OCI-LY1 (cell line): Measurements from ENCODE around the gene MTHFSD.

Experiments used
- H2AFZ ChIP-seq: fragments of 200-600 bp; sonication (generic), shearing (Covaris generic); 2 replicates; pipeline ENCODE4 v1.6.0; 2014; ENCODE audit warnings: antibody characterized with exemption, mild to moderate bottlenecking, low read length
- H3F3A ChIP-seq: fragments of 200-600 bp; sonication (generic), shearing (Covaris generic); 2 replicates; pipeline ENCODE4 v1.6.0; 2014; ENCODE audit warnings: mild to moderate bottlenecking, antibody characterized with exemption, low read length, moderate library complexity; ENCODE audit not compliant: insufficient read depth
- H3K27ac ChIP-seq: fragments of 200-600 bp; sonication (generic); 2 replicates; pipeline ENCODE4 v1.5.1; 2014; ENCODE audit warnings: low read length, mixed run types, mild to moderate bottlenecking, low read depth; ENCODE audit not compliant: poor library complexity, severe bottlenecking
- H3K27me3 ChIP-seq: fragments of 200-600 bp; sonication (generic); 2 replicates; pipeline ENCODE4 v1.6.0; 2014; ENCODE audit warnings: antibody characterized with exemption, mild to moderate bottlenecking, low read length, moderate library complexity; ENCODE audit not compliant: insufficient read depth
- H3K36me3 ChIP-seq: fragments of 200-600 bp; sonication (generic); 2 replicates; pipeline ENCODE4 v1.6.1; 2014; ENCODE audit warnings: mild to moderate bottlenecking, antibody characterized with exemption, low read length, moderate library complexity, mixed read lengths; ENCODE audit not compliant: insufficient read depth
- H3K4me1 ChIP-seq: fragments of 200-600 bp; sonication (generic); 2 replicates; pipeline ENCODE4 v1.5.1; 2014; ENCODE audit warnings: mild to moderate bottlenecking, low read length, moderate library complexity; ENCODE audit not compliant: insufficient read depth, severe bottlenecking
- H3K4me2 ChIP-seq: fragments of 200-600 bp; sonication (generic), shearing (Covaris generic); 2 replicates; pipeline ENCODE4 v1.6.1; 2014; ENCODE audit warnings: low read length
- H3K4me3 ChIP-seq: fragments of 200-600 bp; sonication (generic); 2 replicates; pipeline ENCODE4 v1.5.1; 2014; ENCODE audit warnings: low read length, low read depth, mild to moderate bottlenecking, mixed read lengths; ENCODE audit not compliant: poor library complexity, severe bottlenecking
- H3K79me2 ChIP-seq: fragments of 200-600 bp; shearing (Covaris generic); 2 replicates; pipeline ENCODE4 v1.6.1; 2016; ENCODE audit warnings: mixed run types, low read length, mixed read lengths; ENCODE audit not compliant: insufficient read depth
- H3K9ac ChIP-seq: fragments of 200-600 bp; sonication (generic), shearing (Covaris generic); 2 replicates; pipeline ENCODE4 v1.6.1; 2014; ENCODE audit warnings: mild to moderate bottlenecking, low read length, mixed read lengths
- H3K9me2 ChIP-seq: fragments of 200-600 bp; sonication (generic), shearing (Covaris generic); 2 replicates; pipeline ENCODE4 v1.6.1; 2014; ENCODE audit warnings: low read depth, mild to moderate bottlenecking, low read length, mixed read lengths
- H3K9me3 ChIP-seq: fragments of 200-600 bp; shearing (Covaris generic); 2 replicates; pipeline ENCODE4 v1.6.1; 2014; ENCODE audit warnings: low read length, mixed read lengths
- H4K20me1 ChIP-seq: fragments of 200-600 bp; sonication (generic), shearing (Covaris generic); 2 replicates; pipeline ENCODE4 v1.6.0; 2016; ENCODE audit warnings: mild to moderate bottlenecking, low read length; ENCODE audit not compliant: insufficient read depth
- EZH2 ChIP-seq: fragments of 200-600 bp; sonication (generic), shearing (Covaris generic); IDR thresholded peaks from 2 replicates; pipeline ENCODE4 v1.8.0; 2017; ENCODE audit warnings: borderline replicate concordance, mixed run types, mild to moderate bottlenecking, antibody characterized with exemption, low read length, moderate library complexity, mixed read lengths
- TF ChIP-seq, protein P1 (sequence below): fragments of 200-600 bp; sonication (generic), shearing (Covaris generic); IDR thresholded peaks from 2 replicates; pipeline ENCODE4 v1.5.1; 2017; ENCODE audit warnings: mild to moderate bottlenecking, antibody characterized with exemption, low read length, moderate library complexity, mixed read lengths

Gene MTHFSD

DNA sequence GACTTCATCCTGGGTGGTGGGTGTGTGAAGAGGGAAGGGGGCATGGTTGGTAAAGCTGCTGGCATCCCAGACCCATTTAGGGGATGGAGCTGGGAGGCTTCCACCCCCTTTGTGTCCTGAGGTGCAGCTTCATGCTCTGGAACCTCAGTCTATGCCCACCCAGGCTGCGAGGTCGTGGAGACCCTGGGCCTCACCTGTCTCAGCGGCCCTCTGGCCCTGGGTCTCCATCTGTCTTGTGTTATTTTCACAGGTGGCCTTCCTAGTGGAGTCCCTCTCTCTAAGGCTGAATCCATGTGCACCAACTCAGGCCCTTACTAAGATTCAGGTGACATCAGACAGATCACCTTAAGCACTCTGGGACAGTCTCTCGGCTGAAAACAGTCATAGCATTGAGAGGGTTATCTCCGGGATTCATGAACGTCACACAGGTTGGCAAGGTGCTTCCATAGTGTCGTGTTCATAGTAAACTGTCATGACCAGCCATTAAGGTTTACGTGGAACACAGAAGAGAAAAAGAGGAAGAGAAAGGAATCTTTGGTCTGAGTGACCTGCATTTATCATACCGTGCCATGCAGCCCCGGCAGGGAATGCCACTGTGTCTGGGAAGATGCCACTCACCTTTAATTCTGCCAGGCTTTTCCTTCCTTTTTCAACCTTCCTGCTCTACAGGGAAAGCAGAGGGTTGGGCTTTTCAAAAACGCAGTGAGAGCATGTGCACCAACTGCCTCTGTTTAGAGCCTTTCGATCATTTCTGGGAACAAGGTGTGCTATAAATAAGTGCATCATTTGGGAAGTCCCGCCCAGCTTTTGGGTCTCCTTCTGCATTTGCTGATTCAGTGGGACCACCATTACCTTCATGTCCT, 18.8 kb upstream of the MTHFSD start:
- Histone ChIP-seq H3K79me2 (peaks cover 8% of the 10 kb centered on the region; the same call in 1 of the 2 replicates), H3F3A (0 out of 2 replicates have a peak, but pooled peaks cover 3% of the 10 kb centered on the region), H3K27ac (peak overlapping the region; percentile 29), H3K9me3 (no peaks in the 10 kb centered on the region), H3K4me3 (peak overlapping the region; percentile 65), H3K4me2 (peak overlapping the region; percentile 70), H3K4me1 (peaks cover 72% of the 10 kb centered on the region), H2AFZ (no peak overlapping the region), H3K36me3 (peaks cover 30% of the 10 kb centered on the region), H4K20me1 (no peaks in the 10 kb centered on the region), H3K9me2 (no peaks in the 10 kb centered on the region), H3K9ac (peak overlapping the region; percentile 77; the same call in 1 of the 2 replicates), H3K27me3 (no peaks in the 10 kb centered on the region)
- TF ChIP-seq EZH2: no peak
- TF ChIP-seq, protein P1, sequence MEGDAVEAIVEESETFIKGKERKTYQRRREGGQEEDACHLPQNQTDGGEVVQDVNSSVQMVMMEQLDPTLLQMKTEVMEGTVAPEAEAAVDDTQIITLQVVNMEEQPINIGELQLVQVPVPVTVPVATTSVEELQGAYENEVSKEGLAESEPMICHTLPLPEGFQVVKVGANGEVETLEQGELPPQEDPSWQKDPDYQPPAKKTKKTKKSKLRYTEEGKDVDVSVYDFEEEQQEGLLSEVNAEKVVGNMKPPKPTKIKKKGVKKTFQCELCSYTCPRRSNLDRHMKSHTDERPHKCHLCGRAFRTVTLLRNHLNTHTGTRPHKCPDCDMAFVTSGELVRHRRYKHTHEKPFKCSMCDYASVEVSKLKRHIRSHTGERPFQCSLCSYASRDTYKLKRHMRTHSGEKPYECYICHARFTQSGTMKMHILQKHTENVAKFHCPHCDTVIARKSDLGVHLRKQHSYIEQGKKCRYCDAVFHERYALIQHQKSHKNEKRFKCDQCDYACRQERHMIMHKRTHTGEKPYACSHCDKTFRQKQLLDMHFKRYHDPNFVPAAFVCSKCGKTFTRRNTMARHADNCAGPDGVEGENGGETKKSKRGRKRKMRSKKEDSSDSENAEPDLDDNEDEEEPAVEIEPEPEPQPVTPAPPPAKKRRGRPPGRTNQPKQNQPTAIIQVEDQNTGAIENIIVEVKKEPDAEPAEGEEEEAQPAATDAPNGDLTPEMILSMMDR: no peak

DNA sequence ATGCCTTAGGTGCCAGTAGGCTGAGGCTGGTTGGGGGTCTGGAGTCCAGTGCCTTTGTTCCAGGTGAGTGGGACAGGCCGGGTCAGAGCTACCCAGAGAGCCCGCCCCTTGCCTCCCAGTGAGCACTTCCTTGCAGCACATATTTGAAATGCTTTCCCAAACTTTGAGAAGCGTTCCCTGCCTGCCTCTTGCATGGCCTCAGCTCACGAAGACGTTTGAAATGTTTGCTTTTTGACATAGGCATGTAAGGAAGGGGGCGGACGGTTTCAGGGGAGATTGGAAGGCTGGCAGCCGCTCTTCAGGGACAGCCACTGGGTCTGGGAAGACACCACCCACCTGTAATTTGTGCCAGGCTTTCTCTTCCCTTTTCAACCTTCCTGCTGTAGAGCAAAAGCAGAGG, 18.2 kb upstream of the MTHFSD start:
- peak overlapping the region; percentile 77; the same call in 1 of the 2 replicates for H3K9ac ChIP-seq
- peaks cover 75% of the 10 kb centered on the region for H3K4me1 ChIP-seq
- TF ChIP-seq, protein P1: no peak
- TF ChIP-seq EZH2: no peak
- H3K9me2 ChIP-seq: no peaks in the 10 kb centered on the region
- no peaks in the 10 kb centered on the region for H4K20me1 ChIP-seq
- peaks cover 8% of the 10 kb centered on the region; the same call in 1 of the 2 replicates for H3K79me2 ChIP-seq
- H3K36me3 ChIP-seq: peaks cover 27% of the 10 kb centered on the region; the same call in 1 of the 2 replicates
- H3K27ac ChIP-seq: peak overlapping the region; percentile 29
- H2AFZ ChIP-seq: no peak overlapping the region
- no peaks in the 10 kb centered on the region for H3K27me3 ChIP-seq
- H3K9me3 ChIP-seq: no peaks in the 10 kb centered on the region
- H3F3A ChIP-seq: 0 out of 2 replicates have a peak, but pooled peaks cover 3% of the 10 kb centered on the region
- H3K4me2 ChIP-seq: peak overlapping the region; percentile 70
- H3K4me3 ChIP-seq: peak overlapping the region; percentile 65

DNA sequence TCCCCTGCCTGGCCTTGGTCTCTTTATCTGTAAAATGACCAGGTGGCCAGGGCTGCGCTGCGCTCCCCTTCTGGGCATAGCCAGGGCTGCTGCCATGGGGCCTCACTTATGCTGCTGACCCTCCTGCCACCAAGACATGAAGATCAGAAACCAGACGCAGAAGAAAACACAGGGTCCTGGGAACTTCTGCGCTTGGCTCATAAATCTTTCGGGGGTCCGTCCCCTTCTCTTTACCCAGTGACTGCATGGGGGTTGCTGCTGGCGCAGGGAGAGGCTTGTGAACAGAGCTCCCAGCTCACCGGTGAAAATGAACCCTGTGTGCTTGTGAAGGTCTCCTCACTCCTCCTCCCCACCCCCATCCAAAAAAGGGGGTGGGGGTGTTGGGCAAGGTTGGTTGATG, 17.6 kb upstream of the MTHFSD start:
- Histone ChIP-seq H3K9ac (peak overlapping the region; percentile 77), H3K36me3 (peaks cover 27% of the 10 kb centered on the region; the same call in 1 of the 2 replicates), H3K27ac (peak overlapping the region; percentile 91), H3K9me2 (no peaks in the 10 kb centered on the region), H3K4me3 (peak overlapping the region; percentile 65), H2AFZ (no peak overlapping the region), H3K4me2 (peak overlapping the region; percentile 70), H3K9me3 (no peaks in the 10 kb centered on the region), H3F3A (0 out of 2 replicates have a peak, but pooled peaks cover 3% of the 10 kb centered on the region), H3K4me1 (peaks cover 71% of the 10 kb centered on the region), H3K27me3 (no peaks in the 10 kb centered on the region), H3K79me2 (peaks cover 8% of the 10 kb centered on the region; the same call in 1 of the 2 replicates), H4K20me1 (no peaks in the 10 kb centered on the region)
- TF ChIP-seq, protein P1: no peak
- no peak for TF ChIP-seq EZH2
